Kidney epithelial cell (primary cell): Measurements from ENCODE around the gene SCYGR8. TPM values are rescaled to one million over a fixed set of nuclear protein-coding genes. Genes with fewer than 3 reads are reported as not detected.
"Not testable (repeated sequence)": the region's sequence is repeated elsewhere in the genome, so short reads cannot be mapped to it uniquely, and the experiment has no call there.

Experiments used
- DNase-seq: peaks from one replicate; pipeline ENCODE4 v3.0.0-alpha.2; 2010; ENCODE audit warnings: low read depth
- H3K27me3 ChIP-seq: 2 replicates; pipeline ENCODE4 v1.6.0; 2011; ENCODE audit warnings: low read length; ENCODE audit not compliant: control insufficient read depth, insufficient read depth
- H3K36me3 ChIP-seq: 2 replicates; pipeline ENCODE4 v1.5.1; 2011; ENCODE audit warnings: low read length; ENCODE audit not compliant: control insufficient read depth, insufficient read depth
- H3K4me3 ChIP-seq: 2 replicates; pipeline ENCODE4 v1.5.1; 2011; ENCODE audit warnings: low read depth, mild to moderate bottlenecking, control low read depth, low read length
- total RNA-seq: library from RNA; depleted of rRNA; stranded (reverse); fragments of >200 nt; gene quantifications from 2 replicates; pipeline ENCODE4 v1.2.3, GENCODE V29; 2015
- TF ChIP-seq, protein P1 (sequence below): IDR thresholded peaks from 2 replicates; pipeline ENCODE4 v1.5.1; 2011; ENCODE audit warnings: mild to moderate bottlenecking, moderate library complexity, low read length, control low read depth, inconsistent platforms; ENCODE audit not compliant: insufficient read depth, poor library complexity, severe bottlenecking

Gene SCYGR8
- total RNA-seq, 1 donor from 2014 or later = not detected

DNA sequence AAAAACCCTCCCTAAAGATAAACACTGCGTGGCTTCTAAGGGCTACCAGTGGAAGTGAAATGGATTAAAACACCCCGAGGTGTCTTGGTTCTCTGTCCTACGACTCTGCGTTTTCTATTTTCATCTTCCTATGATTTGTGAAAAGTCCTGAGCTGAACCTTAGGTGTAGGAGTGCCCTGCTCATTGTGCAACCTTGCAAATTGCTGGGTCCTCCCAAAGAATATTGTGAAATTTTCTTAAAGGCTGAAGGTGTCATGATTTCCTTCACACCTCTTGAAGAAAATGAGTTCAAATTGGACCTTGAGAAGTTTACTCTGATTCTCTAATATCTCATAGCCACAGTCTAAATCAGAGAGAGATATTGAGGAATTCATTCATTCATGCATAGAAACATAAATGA lies 26.1 kb upstream of the SCYGR8 start:
- Histone ChIP-seq H3K27me3 (no peaks in the 10 kb centered on the region), H3K36me3 (no peaks in the 10 kb centered on the region), H3K4me3 (no peak overlapping the region)
- no peak for DNase-seq
- TF ChIP-seq, protein P1, sequence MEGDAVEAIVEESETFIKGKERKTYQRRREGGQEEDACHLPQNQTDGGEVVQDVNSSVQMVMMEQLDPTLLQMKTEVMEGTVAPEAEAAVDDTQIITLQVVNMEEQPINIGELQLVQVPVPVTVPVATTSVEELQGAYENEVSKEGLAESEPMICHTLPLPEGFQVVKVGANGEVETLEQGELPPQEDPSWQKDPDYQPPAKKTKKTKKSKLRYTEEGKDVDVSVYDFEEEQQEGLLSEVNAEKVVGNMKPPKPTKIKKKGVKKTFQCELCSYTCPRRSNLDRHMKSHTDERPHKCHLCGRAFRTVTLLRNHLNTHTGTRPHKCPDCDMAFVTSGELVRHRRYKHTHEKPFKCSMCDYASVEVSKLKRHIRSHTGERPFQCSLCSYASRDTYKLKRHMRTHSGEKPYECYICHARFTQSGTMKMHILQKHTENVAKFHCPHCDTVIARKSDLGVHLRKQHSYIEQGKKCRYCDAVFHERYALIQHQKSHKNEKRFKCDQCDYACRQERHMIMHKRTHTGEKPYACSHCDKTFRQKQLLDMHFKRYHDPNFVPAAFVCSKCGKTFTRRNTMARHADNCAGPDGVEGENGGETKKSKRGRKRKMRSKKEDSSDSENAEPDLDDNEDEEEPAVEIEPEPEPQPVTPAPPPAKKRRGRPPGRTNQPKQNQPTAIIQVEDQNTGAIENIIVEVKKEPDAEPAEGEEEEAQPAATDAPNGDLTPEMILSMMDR = no peak

- DNase-seq = no peak
These were observed 25.0 kb upstream of the SCYGR8 start for GRCh38 chr2:227720680-227721079.

GRCh38 chr2:227722821-227723220 lies 22.9 kb upstream of the SCYGR8 start:
- not testable (repeated sequence) for DNase-seq, H3K4me3 ChIP-seq, H3K27me3 ChIP-seq, H3K36me3 ChIP-seq

More at GRCh38 chr2:227720680-227721079, 25.0 kb upstream of the SCYGR8 start:
- Histone ChIP-seq H3K27me3 (no peaks in the 10 kb centered on the region), H3K4me3 (no peak overlapping the region), H3K36me3 (no peaks in the 10 kb centered on the region)
- TF ChIP-seq, protein P1 = no peak

- TF ChIP-seq, protein P1 = no peak
- Histone ChIP-seq H3K27me3 (no peaks in the 10 kb centered on the region), H3K36me3 (no peaks in the 10 kb centered on the region), H3K4me3 (no peak within 1 kb of the TSS)
- no peak for DNase-seq
These were observed 21.2 kb upstream of the SCYGR8 start, which contains the start of gene SCYGR6 for GRCh38 chr2:227724394-227725039. SCYGR6 (minus strand) TSS chr2:227724757; CDS start chr2:227724757, 0 bp downstream.

- H3K4me3 ChIP-seq = no peak within 1 kb of the TSS
- TF ChIP-seq, protein P1 = no peak
- no peaks in the 10 kb centered on the region for H3K27me3 ChIP-seq
- DNase-seq = no peak
- H3K36me3 ChIP-seq = no peaks in the 10 kb centered on the region
These were observed 17.7 kb upstream of the SCYGR8 start, which contains the start of gene SCYGR7 for GRCh38 chr2:227728035-227728434. SCYGR7 (plus strand) TSS chr2:227728335; CDS start chr2:227728335, 0 bp downstream.

DNA sequence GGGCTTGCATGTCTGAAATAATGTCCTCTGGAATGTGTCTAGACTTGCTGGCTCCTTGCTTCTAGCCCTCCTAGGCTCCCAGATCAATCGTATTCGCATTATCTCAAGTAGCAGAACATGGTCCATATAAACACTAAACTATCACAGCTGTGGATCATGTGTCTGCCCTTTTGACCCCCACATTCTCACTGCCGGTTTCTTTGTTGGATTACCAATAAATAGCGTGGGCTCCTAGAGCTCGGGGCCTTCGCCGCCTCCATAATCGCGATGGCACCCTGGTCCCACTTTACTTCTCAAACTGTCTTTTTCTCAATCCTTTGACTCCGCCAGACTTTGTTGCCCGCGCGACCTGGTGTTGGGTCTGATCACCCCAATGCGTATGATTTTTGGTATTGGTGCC lies 6.3 kb upstream of the SCYGR8 start:
- H3K36me3 ChIP-seq = no peaks in the 10 kb centered on the region
- DNase-seq = no peak
- TF ChIP-seq, protein P1 = no peak
- no peaks in the 10 kb centered on the region for H3K27me3 ChIP-seq
- H3K4me3 ChIP-seq = no peak overlapping the region
